HG03571 (cell line): ENCODE measurements around the gene GABRP.
"Not testable (repeated sequence)": the region's sequence is repeated elsewhere in the genome, so short reads cannot be mapped to it uniquely, and the experiment has no call there.

ENCODE experiments used
- ATAC-seq: cut with Tn5 transposase; IDR thresholded peaks from one replicate; pipeline ENCODE4 v1.9.1; 2021; ENCODE audit not compliant: unreplicated experiment

GABRP gene

GRCh38 chr5:170783498-170784247, at the start of gene GABRP:
Gene GABRP, plus strand, starts transcription at chr5:170783725. Its CDS starts 4,891 bp downstream, at chr5:170788616.
- no peak for ATAC-seq

- ATAC-seq = no peak
Measured at GRCh38 chr5:170736966-170737365, 46.6 kb upstream of the GABRP start.

- no peak for ATAC-seq
Measured at GRCh38 chr5:170737591-170737990, 45.9 kb upstream of the GABRP start.

- no peak for ATAC-seq
Measured at GRCh38 chr5:170738840-170739239, 44.7 kb upstream of the GABRP start.

- ATAC-seq = no peak
Measured at GRCh38 chr5:170739446-170739845, 44.1 kb upstream of the GABRP start.

- ATAC-seq = no peak
Measured at GRCh38 chr5:170740551-170741205, 42.8 kb upstream of the GABRP start.

GRCh38 chr5:170741801-170742200, 41.7 kb upstream of the GABRP start:
- ATAC-seq = no peak

GRCh38 chr5:170743876-170744212, 39.7 kb upstream of the GABRP start:
- no peak for ATAC-seq

- ATAC-seq = no peak
Measured at GRCh38 chr5:170745481-170746071, 37.9 kb upstream of the GABRP start.

- no peak for ATAC-seq
Measured at GRCh38 chr5:170746075-170746960, 37.2 kb upstream of the GABRP start.

- ATAC-seq = no peak
Measured at GRCh38 chr5:170746961-170747340, 36.6 kb upstream of the GABRP start.

GRCh38 chr5:170747357-170747756, 36.2 kb upstream of the GABRP start:
- no peak for ATAC-seq

GRCh38 chr5:170747851-170748250, 35.7 kb upstream of the GABRP start:
- no peak for ATAC-seq

- no peak for ATAC-seq
Measured at GRCh38 chr5:170748951-170749471, 34.5 kb upstream of the GABRP start.

GRCh38 chr5:170749911-170750431, 33.6 kb upstream of the GABRP start:
- ATAC-seq = no peak

- ATAC-seq = no peak
Measured at GRCh38 chr5:170750791-170751190, 32.7 kb upstream of the GABRP start.

GRCh38 chr5:170751631-170752030, 31.9 kb upstream of the GABRP start:
- ATAC-seq = no peak

GRCh38 chr5:170752257-170753215, 31.0 kb upstream of the GABRP start:
- ATAC-seq = no peak

- ATAC-seq = no peak
Measured at GRCh38 chr5:170753311-170753710, 30.2 kb upstream of the GABRP start.

- ATAC-seq = not testable (repeated sequence)
Measured at GRCh38 chr5:170754508-170754907, 29.0 kb upstream of the GABRP start.
